GM12864 (cell line): ENCODE results near the gene PPP1R14D.

Experiments used
- DNase-seq: peaks from one replicate; pipeline ENCODE4 v3.0.0-alpha.2; 2011; ENCODE audit warnings: low read depth
- H3K4me3 ChIP-seq: 2 replicates; pipeline ENCODE4 v1.5.1; 2011; ENCODE audit warnings: mild to moderate bottlenecking, low read depth, low read length, control low read depth
- TF ChIP-seq, protein P1 (sequence below): IDR thresholded peaks from 2 replicates; pipeline ENCODE4 v1.5.1; 2011; ENCODE audit warnings: low read depth, mild to moderate bottlenecking, moderate library complexity, low read length, control low read depth, inconsistent platforms; ENCODE audit errors: missing control alignments

Gene PPP1R14D

DNA sequence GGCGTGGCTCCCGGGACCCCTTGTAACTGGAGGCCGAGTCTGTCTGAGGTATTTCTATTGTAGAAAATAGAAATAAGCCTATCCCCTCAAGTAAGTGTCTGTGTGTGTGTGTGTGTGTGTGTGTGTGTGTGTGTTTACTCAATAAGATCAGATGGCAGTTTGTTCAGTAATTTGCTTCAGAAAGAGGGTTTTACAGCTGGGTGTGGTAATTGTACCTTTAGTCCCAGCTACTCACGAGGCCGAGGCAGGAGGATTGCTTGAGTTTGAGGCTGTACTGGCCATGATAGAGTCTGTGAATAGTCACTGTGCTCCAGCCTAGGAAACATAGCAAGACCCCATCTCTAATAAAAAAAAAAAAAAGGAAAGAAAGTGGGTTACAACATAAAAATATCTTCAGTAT lies 24.0 kb upstream of the PPP1R14D start:
- DNase-seq = no peak
- TF ChIP-seq, protein P1, sequence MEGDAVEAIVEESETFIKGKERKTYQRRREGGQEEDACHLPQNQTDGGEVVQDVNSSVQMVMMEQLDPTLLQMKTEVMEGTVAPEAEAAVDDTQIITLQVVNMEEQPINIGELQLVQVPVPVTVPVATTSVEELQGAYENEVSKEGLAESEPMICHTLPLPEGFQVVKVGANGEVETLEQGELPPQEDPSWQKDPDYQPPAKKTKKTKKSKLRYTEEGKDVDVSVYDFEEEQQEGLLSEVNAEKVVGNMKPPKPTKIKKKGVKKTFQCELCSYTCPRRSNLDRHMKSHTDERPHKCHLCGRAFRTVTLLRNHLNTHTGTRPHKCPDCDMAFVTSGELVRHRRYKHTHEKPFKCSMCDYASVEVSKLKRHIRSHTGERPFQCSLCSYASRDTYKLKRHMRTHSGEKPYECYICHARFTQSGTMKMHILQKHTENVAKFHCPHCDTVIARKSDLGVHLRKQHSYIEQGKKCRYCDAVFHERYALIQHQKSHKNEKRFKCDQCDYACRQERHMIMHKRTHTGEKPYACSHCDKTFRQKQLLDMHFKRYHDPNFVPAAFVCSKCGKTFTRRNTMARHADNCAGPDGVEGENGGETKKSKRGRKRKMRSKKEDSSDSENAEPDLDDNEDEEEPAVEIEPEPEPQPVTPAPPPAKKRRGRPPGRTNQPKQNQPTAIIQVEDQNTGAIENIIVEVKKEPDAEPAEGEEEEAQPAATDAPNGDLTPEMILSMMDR = no peak
- H3K4me3 ChIP-seq = no peak overlapping the region

- no peak for DNase-seq
- TF ChIP-seq, protein P1 = no peak
- H3K4me3 ChIP-seq = no peak overlapping the region
These were observed 22.1 kb upstream of the PPP1R14D start for GRCh38 chr15:40850576-40851112.

- H3K4me3 ChIP-seq = no peak overlapping the region; the same call in 1 of the 2 replicates
- TF ChIP-seq, protein P1 = no peak
- peak; percentile 59 for DNase-seq
These were observed 18.9 kb upstream of the PPP1R14D start for GRCh38 chr15:40847223-40847961.

GRCh38 chr15:40846841-40847222 lies 18.3 kb upstream of the PPP1R14D start:
- TF ChIP-seq, protein P1 = no peak
- H3K4me3 ChIP-seq = no peak overlapping the region; the same call in 1 of the 2 replicates
- DNase-seq = no peak

DNA sequence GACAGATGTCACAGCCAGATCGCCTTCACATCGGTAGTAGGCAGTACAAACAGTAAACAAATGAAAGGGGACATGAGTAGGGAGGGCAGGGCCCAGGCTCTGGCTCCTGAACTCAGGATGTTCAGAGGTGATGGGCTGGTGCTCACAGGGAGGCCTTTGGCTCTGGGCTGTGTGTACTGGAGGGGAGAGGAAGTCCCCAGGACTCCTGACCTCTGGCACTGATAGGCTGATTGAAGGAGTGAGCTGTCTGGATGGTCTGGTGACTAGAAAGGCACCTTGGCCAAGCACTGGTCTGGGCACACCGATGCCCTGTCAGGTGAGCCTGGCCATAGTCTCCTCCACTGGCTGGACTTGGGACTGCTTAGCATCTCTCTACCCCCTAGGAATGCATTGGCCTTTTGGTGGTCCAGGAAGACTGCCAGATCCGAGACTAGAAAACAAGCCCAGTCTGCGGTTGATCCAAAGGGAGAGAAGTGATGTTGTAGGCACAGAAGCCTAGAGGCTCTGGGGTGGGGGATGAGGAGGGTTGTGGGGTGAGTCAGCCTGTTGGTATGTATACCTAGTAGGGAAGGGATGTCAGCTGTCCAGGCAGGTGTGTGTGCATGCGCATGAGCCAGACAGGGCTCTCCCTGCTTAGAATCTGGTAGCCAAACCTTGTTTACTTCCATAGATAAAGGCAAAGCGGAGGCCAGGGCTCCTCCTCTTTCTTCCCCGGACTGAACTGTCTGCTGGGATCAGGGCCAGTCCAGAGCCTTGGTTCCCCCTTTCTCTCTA lies 17.2 kb upstream of the PPP1R14D start:
- TF ChIP-seq, protein P1 = no peak
- DNase-seq = no peak
- H3K4me3 ChIP-seq = no peak overlapping the region; the same call in 1 of the 2 replicates

- TF ChIP-seq, protein P1 = no peak
- DNase-seq = no peak
- H3K4me3 ChIP-seq = peak overlapping the region; percentile 72
These were observed 16.5 kb upstream of the PPP1R14D start for GRCh38 chr15:40845036-40845435.
